ENCODE data around the gene PPM1H. TPM values are rescaled to one million over a fixed set of nuclear protein-coding genes. Genes with fewer than 3 reads are reported as not detected.

PPM1H gene
- total and polyA plus RNA-seq, 4 donors, result 2.3 to 7.2 (median 4.1) TPM

GRCh38 chr12:62676521-62677307 lies 258.2 kb downstream of the PPM1H start (continued):
- TF ChIP-seq JUND (IDR thresholded peaks at IDR 0.05), result no peak
- no peak for TF ChIP-seq SP1 (IDR thresholded peaks at IDR 0.05)
- TF ChIP-seq RAD21 (IDR thresholded peaks at IDR 0.05), result no peak

- TF ChIP-seq JUND (IDR thresholded peaks at IDR 0.05), result no peak
- no peak for TF ChIP-seq TAF1 (conservative IDR thresholded peaks at IDR 0.05)
- no peak for TF ChIP-seq HNF4A (conservative IDR thresholded peaks at IDR 0.05)
- no peak for TF ChIP-seq HNF4G (IDR thresholded peaks at IDR 0.05)
- no peak for TF ChIP-seq FOXA2 (IDR thresholded peaks at IDR 0.05)
- TF ChIP-seq, protein P1, sequence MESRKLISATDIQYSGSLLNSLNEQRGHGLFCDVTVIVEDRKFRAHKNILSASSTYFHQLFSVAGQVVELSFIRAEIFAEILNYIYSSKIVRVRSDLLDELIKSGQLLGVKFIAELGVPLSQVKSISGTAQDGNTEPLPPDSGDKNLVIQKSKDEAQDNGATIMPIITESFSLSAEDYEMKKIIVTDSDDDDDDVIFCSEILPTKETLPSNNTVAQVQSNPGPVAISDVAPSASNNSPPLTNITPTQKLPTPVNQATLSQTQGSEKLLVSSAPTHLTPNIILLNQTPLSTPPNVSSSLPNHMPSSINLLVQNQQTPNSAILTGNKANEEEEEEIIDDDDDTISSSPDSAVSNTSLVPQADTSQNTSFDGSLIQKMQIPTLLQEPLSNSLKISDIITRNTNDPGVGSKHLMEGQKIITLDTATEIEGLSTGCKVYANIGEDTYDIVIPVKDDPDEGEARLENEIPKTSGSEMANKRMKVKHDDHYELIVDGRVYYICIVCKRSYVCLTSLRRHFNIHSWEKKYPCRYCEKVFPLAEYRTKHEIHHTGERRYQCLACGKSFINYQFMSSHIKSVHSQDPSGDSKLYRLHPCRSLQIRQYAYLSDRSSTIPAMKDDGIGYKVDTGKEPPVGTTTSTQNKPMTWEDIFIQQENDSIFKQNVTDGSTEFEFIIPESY (IDR thresholded peaks at IDR 0.05), result no peak
- no peak for TF ChIP-seq EGR1 (IDR thresholded peaks at IDR 0.05; ENCODE audit: low read depth in 2 of 2)
- no peak for TF ChIP-seq RAD21 (IDR thresholded peaks at IDR 0.05)
- TF ChIP-seq SP1 (IDR thresholded peaks at IDR 0.05), result no peak
- TF ChIP-seq ATF3 (IDR thresholded peaks at IDR 0.05), result no peak
- no peak for TF ChIP-seq REST (IDR thresholded peaks at IDR 0.05)
- no peak for TF ChIP-seq NR2F2 (IDR thresholded peaks at IDR 0.05)
- TF ChIP-seq GABPA (IDR thresholded peaks at IDR 0.05 in 1 of 2, conservative IDR thresholded peaks at IDR 0.05 in 1 of 2), result no peak
- no peak for TF ChIP-seq FOXA1 (IDR thresholded peaks at IDR 0.05)
- Histone ChIP-seq H3K36me3 (ENCODE audit: control insufficient read depth in 4 of 4, insufficient read depth in 3 of 4, low read depth in 1 of 4, low read length in 3 of 4) (peaks cover 0 to 2% (median 0%) of the 10 kb centered on the region in 4 donors), H3K27ac (ENCODE audit: low read depth in 1 of 2, low read length in 2 of 2) (no peak overlapping the region), H3K27me3 (ENCODE audit: control insufficient read depth in 4 of 4, insufficient read depth in 4 of 4, low read length in 3 of 4) (no peaks in the 10 kb centered on the region), H3K9ac (ENCODE audit: low read depth in 1 of 2, low read length in 2 of 2) (no peak overlapping the region), H3K4me3 (ENCODE audit: low read depth in 1 of 3, low read length in 3 of 3) (no peak overlapping the region), H3K4me1 (ENCODE audit: control insufficient read depth in 4 of 4, insufficient read depth in 4 of 4, low read length in 3 of 4) (no peaks in the 10 kb centered on the region), H3K9me3 (ENCODE audit: control insufficient read depth in 4 of 4, low read length in 3 of 4) (peaks cover 3 to 8% (median 5%) of the 10 kb centered on the region in 4 donors)
- WGBS, result 90% methylated on average over 6 of the region's 6 CpGs
- no peak for DNase-seq (ENCODE audit: low spot score)
These were observed 261.7 kb downstream of the PPM1H start for GRCh38 chr12:62673028-62673815.

Measured in liver (tissue), 9 donors.